OCI-LY3 (cell line): ENCODE data around the gene CLDN24.

ENCODE experiments used
- EZH2phosphoT487 ChIP-seq: fragments of 200-600 bp; shearing (Covaris generic); IDR thresholded peaks from 2 replicates; pipeline ENCODE4 v1.6.1; 2018; ENCODE audit warnings: antibody characterized with exemption, mixed run types, low read depth
- TF ChIP-seq, protein P1 (sequence below): fragments of 200-600, 300-600 bp; sonication (generic); IDR thresholded peaks from 2 replicates; pipeline ENCODE4 v1.5.1; 2014; ENCODE audit warnings: antibody characterized with exemption, low read length, low read depth

GRCh38 chr4:183324619-183325018 is 2.4 kb upstream of the CLDN24 start:
- TF ChIP-seq, protein P1, sequence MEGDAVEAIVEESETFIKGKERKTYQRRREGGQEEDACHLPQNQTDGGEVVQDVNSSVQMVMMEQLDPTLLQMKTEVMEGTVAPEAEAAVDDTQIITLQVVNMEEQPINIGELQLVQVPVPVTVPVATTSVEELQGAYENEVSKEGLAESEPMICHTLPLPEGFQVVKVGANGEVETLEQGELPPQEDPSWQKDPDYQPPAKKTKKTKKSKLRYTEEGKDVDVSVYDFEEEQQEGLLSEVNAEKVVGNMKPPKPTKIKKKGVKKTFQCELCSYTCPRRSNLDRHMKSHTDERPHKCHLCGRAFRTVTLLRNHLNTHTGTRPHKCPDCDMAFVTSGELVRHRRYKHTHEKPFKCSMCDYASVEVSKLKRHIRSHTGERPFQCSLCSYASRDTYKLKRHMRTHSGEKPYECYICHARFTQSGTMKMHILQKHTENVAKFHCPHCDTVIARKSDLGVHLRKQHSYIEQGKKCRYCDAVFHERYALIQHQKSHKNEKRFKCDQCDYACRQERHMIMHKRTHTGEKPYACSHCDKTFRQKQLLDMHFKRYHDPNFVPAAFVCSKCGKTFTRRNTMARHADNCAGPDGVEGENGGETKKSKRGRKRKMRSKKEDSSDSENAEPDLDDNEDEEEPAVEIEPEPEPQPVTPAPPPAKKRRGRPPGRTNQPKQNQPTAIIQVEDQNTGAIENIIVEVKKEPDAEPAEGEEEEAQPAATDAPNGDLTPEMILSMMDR: no peak
- TF ChIP-seq EZH2phosphoT487: no peak
